KOPT-K1 (cell line): ENCODE data around the gene SH3TC2.

ENCODE experiments used
- H3K27ac ChIP-seq: fragments of 200-600 bp; sonication (generic); 2 replicates; pipeline ENCODE4 v1.5.1; 2016; ENCODE audit warnings: antibody characterized with exemption, mild to moderate bottlenecking, low read depth, low read length; ENCODE audit not compliant: poor library complexity, severe bottlenecking
- H3K36me3 ChIP-seq: fragments of 200-600 bp; sonication (generic); 2 replicates; pipeline ENCODE4 v1.5.1; 2017; ENCODE audit warnings: antibody characterized with exemption, mild to moderate bottlenecking, low read length, moderate library complexity; ENCODE audit not compliant: insufficient read depth
- H3K9me3 ChIP-seq: fragments of 200-600 bp; sonication (generic); 2 replicates; pipeline ENCODE4 v1.5.1; 2017; ENCODE audit warnings: antibody characterized with exemption, low read length, mild to moderate bottlenecking; ENCODE audit not compliant: insufficient read depth, poor library complexity, severe bottlenecking

The SH3TC2 gene

DNA sequence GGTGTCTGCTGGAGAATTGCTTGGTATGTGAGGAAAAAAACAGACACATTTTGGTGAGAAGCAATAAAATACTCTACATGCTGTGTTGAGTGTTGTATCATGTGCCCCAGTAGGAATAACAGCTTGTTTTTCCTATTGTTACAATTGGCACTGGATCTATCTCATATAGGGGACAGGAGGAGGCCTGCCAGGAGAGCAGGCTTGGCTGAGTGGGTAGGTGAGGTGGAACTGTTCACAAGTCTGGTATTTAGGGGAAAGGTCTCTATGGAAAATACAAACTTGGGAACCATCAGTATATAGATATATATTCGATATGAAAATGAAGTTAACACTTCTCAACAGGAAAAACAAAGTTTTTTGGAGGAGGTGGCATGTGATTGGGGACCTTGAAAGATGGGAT lies 9.5 kb upstream of the SH3TC2 start:
- no peaks in the 10 kb centered on the region for H3K9me3 ChIP-seq
- no peak overlapping the region for H3K27ac ChIP-seq
- H3K36me3 ChIP-seq, result no peaks in the 10 kb centered on the region

DNA sequence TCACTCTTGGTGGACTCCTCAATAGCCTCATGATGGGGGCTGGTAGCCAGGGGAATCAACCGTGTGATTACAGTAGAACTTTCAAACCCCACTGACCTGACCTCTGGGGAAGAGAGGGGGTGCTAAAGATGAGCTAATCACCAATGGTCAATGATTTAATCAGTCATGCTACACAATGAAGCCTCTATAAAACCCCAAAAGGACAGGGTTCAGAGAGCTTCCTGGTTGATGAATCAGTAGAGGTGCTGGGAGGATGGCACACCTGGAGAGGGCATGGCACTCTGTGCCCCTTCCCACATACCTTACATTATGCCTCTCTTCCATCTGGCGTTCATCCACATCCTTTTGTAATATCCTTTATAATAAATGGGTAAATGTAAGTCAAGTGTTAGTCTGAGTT lies 8.9 kb upstream of the SH3TC2 start:
- H3K9me3 ChIP-seq, result no peaks in the 10 kb centered on the region

DNA sequence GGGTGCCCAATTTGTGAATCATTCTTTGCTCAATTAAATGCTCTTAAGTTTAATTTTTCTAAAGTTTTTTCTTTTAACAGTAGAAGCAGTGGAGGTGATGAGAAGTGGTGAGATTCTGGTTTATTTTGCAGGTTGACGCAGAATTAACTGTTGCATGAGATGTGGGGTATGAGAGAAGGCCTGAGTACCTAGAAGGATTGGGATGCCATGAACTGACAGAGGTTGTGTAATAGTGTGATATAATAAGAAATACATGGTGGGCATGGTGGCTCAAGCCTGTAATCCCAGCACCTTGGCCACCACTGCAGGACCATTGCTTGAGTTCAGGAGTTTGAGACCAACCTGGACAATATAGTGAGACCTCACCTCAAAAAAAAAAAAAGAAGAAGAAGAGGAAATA lies 8.4 kb upstream of the SH3TC2 start:
- no peak overlapping the region for H3K27ac ChIP-seq
- no peaks in the 10 kb centered on the region for H3K9me3 ChIP-seq
- no peaks in the 10 kb centered on the region for H3K36me3 ChIP-seq

More for the DNA sequence above, 8.9 kb upstream of the SH3TC2 start:
- Histone ChIP-seq H3K27ac (no peak overlapping the region), H3K36me3 (no peaks in the 10 kb centered on the region)

GRCh38 chr5:149069711-149070110 lies 6.8 kb upstream of the SH3TC2 start:
- Histone ChIP-seq H3K9me3 (no peaks in the 10 kb centered on the region), H3K27ac (no peak overlapping the region), H3K36me3 (no peaks in the 10 kb centered on the region)

GRCh38 chr5:149063896-149064478 lies 1.1 kb upstream of the SH3TC2 start:
- no peak overlapping the region for H3K27ac ChIP-seq
- no peaks in the 10 kb centered on the region for H3K36me3 ChIP-seq
- H3K9me3 ChIP-seq, result peaks cover under 1% of the 10 kb centered on the region

DNA sequence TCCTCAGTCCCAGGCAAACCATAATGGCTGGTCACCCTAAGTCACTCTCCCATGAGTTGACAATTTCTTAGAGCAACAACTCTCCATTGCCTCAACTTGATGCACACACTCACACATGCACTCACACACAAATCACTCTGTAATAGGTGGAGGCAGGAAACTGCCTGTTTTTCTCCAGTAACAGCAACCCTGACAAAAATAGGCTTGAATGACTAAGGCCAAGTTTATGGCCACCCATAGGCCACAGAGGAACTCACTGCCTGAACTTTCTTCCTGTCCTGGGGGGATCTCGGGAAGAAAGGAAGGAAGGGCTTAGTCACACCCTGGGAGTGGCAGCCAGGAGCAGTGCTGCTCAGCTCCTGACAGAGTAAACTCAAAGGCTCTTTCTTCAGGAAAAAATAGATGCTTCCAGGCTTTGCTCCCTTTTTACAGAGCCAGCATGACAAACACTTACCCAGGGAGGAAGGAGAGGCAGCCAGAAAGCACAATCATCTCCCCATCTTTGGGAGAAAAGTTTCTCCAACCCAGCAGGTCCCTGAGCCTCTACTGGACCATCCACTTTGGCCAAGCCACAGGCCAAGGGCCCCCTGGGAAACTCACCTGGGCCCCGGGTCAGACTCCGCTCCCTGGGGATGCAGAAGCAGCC lies 368 bp downstream of the SH3TC2 start:
- H3K9me3 ChIP-seq, result peaks cover 13% of the 10 kb centered on the region
- no peaks in the 10 kb centered on the region for H3K36me3 ChIP-seq
- no peak overlapping the region for H3K27ac ChIP-seq

- H3K9me3 ChIP-seq, result peaks cover 16% of the 10 kb centered on the region
- H3K27ac ChIP-seq, result no peak overlapping the region
- no peaks in the 10 kb centered on the region for H3K36me3 ChIP-seq
These were observed 1.5 kb downstream of the SH3TC2 start for GRCh38 chr5:149061341-149061740.

GRCh38 chr5:149060325-149060724 lies 2.5 kb downstream of the SH3TC2 start:
- Histone ChIP-seq H3K36me3 (no peaks in the 10 kb centered on the region), H3K9me3 (peaks cover 16% of the 10 kb centered on the region), H3K27ac (no peak overlapping the region)

GRCh38 chr5:149056616-149057165 lies 6.2 kb downstream of the SH3TC2 start:
- peaks cover 16% of the 10 kb centered on the region for H3K9me3 ChIP-seq
- H3K27ac ChIP-seq, result no peak overlapping the region
- H3K36me3 ChIP-seq, result no peaks in the 10 kb centered on the region

DNA sequence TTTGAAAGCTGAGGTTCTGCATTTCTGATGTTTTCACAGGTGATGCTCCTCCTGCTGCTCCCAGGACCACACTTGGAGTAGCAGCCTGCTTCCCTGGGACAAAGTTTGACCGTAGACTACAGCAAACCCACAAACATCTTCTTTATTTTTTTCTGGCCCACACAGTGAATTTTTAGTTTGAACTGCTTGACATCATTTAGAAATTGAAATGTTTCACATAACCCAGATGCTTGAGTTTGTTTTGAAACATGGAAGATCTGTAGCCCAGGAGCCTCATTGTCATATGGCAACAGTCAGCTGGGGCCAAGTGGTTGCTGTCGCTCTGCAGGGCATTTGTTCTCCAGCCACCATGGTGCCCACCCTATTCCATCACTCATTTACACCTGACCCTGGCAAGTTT lies 8.4 kb downstream of the SH3TC2 start:
- H3K9me3 ChIP-seq, result peaks cover 16% of the 10 kb centered on the region
- H3K36me3 ChIP-seq, result no peaks in the 10 kb centered on the region
- no peak overlapping the region for H3K27ac ChIP-seq

GRCh38 chr5:149053072-149053695 lies 9.7 kb downstream of the SH3TC2 start:
- no peak overlapping the region for H3K27ac ChIP-seq
- no peaks in the 10 kb centered on the region for H3K36me3 ChIP-seq
- peaks cover 8% of the 10 kb centered on the region for H3K9me3 ChIP-seq

DNA sequence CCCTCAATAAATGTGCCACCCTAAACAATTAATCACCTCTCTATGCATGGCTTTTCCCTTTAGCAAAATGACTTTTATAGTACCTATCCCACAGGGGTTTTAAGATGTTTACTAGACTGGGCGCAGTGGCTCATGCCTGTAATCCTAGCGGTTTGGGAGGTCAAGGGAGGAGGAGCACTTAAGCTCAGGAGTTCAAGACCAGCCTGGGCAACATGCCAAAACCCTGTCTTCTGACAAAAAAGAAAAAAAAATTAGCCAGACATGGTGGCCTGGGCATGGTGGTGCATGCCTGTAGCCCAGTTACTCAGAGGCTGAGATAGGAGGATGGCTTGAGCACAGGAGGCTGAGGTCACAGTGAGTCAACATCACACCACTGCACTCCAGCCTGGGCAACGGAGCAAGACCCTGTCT lies 13.5 kb downstream of the SH3TC2 start:
- Histone ChIP-seq H3K9me3 (no peaks in the 10 kb centered on the region), H3K27ac (no peak overlapping the region), H3K36me3 (no peaks in the 10 kb centered on the region)

DNA sequence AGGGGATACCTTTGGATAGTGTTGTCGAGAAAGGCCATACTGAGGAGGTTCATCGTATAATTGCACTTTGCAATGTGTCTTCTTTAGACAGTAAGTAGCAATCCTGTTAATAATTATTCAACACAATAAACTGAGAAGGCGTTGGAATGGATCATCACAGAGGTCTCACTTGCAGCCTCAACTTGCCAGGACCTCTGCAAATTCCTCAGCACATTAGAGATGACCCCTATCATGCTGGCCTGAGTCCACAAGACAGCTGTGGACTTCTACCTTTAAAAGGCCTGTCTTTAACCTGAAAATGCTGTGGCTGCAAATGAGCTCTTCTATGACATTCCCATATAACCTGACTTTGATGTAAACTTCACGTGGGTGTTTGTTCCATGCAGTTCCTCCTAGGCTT lies 14.1 kb downstream of the SH3TC2 start:
- Histone ChIP-seq H3K9me3 (no peaks in the 10 kb centered on the region), H3K27ac (no peak overlapping the region), H3K36me3 (no peaks in the 10 kb centered on the region)

DNA sequence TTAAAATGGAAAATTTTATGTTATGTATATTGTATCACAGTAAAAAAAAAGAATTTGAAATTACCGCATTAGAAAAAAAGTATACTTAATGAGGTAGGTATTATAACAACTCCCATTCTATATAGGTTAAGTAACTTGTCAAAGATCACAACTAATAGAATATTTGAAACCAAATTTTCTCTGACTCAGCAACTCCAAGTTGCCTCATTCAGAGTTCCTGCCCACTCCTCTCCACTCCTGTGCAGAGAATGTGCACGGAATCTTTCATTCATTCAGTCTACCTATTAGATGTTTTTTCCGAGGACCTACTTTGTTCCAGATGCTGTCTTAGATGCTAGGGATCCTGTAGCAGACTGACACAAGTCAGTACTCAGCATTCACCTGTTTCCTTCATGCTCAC lies 15.4 kb downstream of the SH3TC2 start:
- no peaks in the 10 kb centered on the region for H3K36me3 ChIP-seq
- no peaks in the 10 kb centered on the region for H3K9me3 ChIP-seq

GRCh38 chr5:149046196-149046829 lies 16.5 kb downstream of the SH3TC2 start:
- Histone ChIP-seq H3K36me3 (no peaks in the 10 kb centered on the region), H3K9me3 (no peaks in the 10 kb centered on the region), H3K27ac (no peak overlapping the region)

More for the DNA sequence above, 15.4 kb downstream of the SH3TC2 start:
- H3K27ac ChIP-seq, result no peak overlapping the region
